Rectal smooth muscle tissue (tissue), 1 donor: ENCODE data around the gene CEACAM5.
"Not testable (repeated sequence)": the region's sequence is repeated elsewhere in the genome, so short reads cannot be mapped to it uniquely, and the experiment has no call there.

Source experiments
- H3K27ac ChIP-seq: one replicate; pipeline ENCODE4 v1.7.0; 2013; ENCODE audit warnings: low read depth, low read length, inconsistent platforms
- H3K27me3 ChIP-seq: one replicate; pipeline ENCODE4 v1.7.0; 2013; ENCODE audit warnings: low read length; ENCODE audit not compliant: control insufficient read depth, insufficient read depth
- H3K36me3 ChIP-seq: one replicate; pipeline ENCODE4 v1.7.0; 2013; ENCODE audit warnings: low read length; ENCODE audit not compliant: control insufficient read depth, insufficient read depth
- H3K4me1 ChIP-seq: one replicate; pipeline ENCODE4 v1.7.0; 2013; ENCODE audit warnings: low read length; ENCODE audit not compliant: control insufficient read depth, insufficient read depth
- H3K4me3 ChIP-seq: one replicate; pipeline ENCODE4 v1.7.0; 2013; ENCODE audit warnings: low read length
- H3K9ac ChIP-seq: one replicate; pipeline ENCODE4 v1.7.0; 2013; ENCODE audit warnings: low read length

CEACAM5 gene

GRCh38 chr19:41703602-41704293 lies 4.7 kb upstream of the CEACAM5 start:
- Histone ChIP-seq H3K27ac (no peak overlapping the region), H3K4me1 (no peaks in the 10 kb centered on the region), H3K9ac (no peak overlapping the region), H3K27me3 (peaks cover 3% of the 10 kb centered on the region), H3K36me3 (no peaks in the 10 kb centered on the region), H3K4me3 (no peak overlapping the region)

GRCh38 chr19:41705393-41706174 lies 2.8 kb upstream of the CEACAM5 start:
- H3K9ac ChIP-seq, result no peak overlapping the region
- H3K27me3 ChIP-seq, result peaks cover 8% of the 10 kb centered on the region
- no peaks in the 10 kb centered on the region for H3K36me3 ChIP-seq
- H3K4me1 ChIP-seq, result no peaks in the 10 kb centered on the region
- H3K27ac ChIP-seq, result no peak overlapping the region
- H3K4me3 ChIP-seq, result no peak overlapping the region

GRCh38 chr19:41706741-41707501 lies 1.5 kb upstream of the CEACAM5 start:
- H3K4me3 ChIP-seq, result peak overlapping the region; percentile 58
- H3K4me1 ChIP-seq, result no peaks in the 10 kb centered on the region
- no peak overlapping the region for H3K27ac ChIP-seq
- H3K9ac ChIP-seq, result no peak overlapping the region
- H3K36me3 ChIP-seq, result no peaks in the 10 kb centered on the region
- H3K27me3 ChIP-seq, result peaks cover 8% of the 10 kb centered on the region

GRCh38 chr19:41707502-41707812 lies 969 bp upstream of the CEACAM5 start:
- no peak overlapping the region for H3K9ac ChIP-seq
- H3K4me1 ChIP-seq, result no peaks in the 10 kb centered on the region
- H3K27ac ChIP-seq, result no peak overlapping the region
- H3K27me3 ChIP-seq, result peaks cover 8% of the 10 kb centered on the region
- no peaks in the 10 kb centered on the region for H3K36me3 ChIP-seq
- H3K4me3 ChIP-seq, result no peak overlapping the region

- Histone ChIP-seq H3K9ac (no peak overlapping the region), H3K27ac (no peak overlapping the region), H3K4me3 (peak overlapping the region; percentile 25)
Measured at GRCh38 chr19:41707871-41708371, 505 bp upstream of the CEACAM5 start.

GRCh38 chr19:41709516-41709915 lies 1.1 kb downstream of the CEACAM5 start:
- H3K27ac ChIP-seq, H3K36me3 ChIP-seq, H3K27me3 ChIP-seq, H3K4me1 ChIP-seq: not testable (repeated sequence)
- peak overlapping the region; percentile 32 for H3K9ac ChIP-seq
- H3K4me3 ChIP-seq, result peak overlapping the region; percentile 54

More at GRCh38 chr19:41707871-41708371, 505 bp upstream of the CEACAM5 start:
- Histone ChIP-seq H3K36me3 (no peaks in the 10 kb centered on the region), H3K4me1 (no peaks in the 10 kb centered on the region), H3K27me3 (peaks cover 8% of the 10 kb centered on the region)

- no peak overlapping the region for H3K27ac ChIP-seq
- H3K36me3 ChIP-seq, result no peaks in the 10 kb centered on the region
- no peaks in the 10 kb centered on the region for H3K4me1 ChIP-seq
- peak overlapping the region; percentile 59 for H3K9ac ChIP-seq
- H3K4me3 ChIP-seq, result peak overlapping the region; percentile 54
- peaks cover 5% of the 10 kb centered on the region for H3K27me3 ChIP-seq
Measured at GRCh38 chr19:41709951-41710645, 1.7 kb downstream of the CEACAM5 start.

GRCh38 chr19:41711376-41712261 lies 3.2 kb downstream of the CEACAM5 start:
- H3K4me3 ChIP-seq, result peak overlapping the region; percentile 54
- no peak overlapping the region for H3K9ac ChIP-seq
- no peaks in the 10 kb centered on the region for H3K4me1 ChIP-seq
- H3K27ac ChIP-seq, result no peak overlapping the region
- H3K36me3 ChIP-seq, result no peaks in the 10 kb centered on the region
- peaks cover 5% of the 10 kb centered on the region for H3K27me3 ChIP-seq

- H3K9ac ChIP-seq, result no peak overlapping the region
- no peak overlapping the region for H3K4me3 ChIP-seq
- no peaks in the 10 kb centered on the region for H3K4me1 ChIP-seq
- H3K27ac ChIP-seq, result no peak overlapping the region
- H3K27me3 ChIP-seq, result peaks cover 5% of the 10 kb centered on the region
- no peaks in the 10 kb centered on the region for H3K36me3 ChIP-seq
Measured at GRCh38 chr19:41714598-41714997, 6.2 kb downstream of the CEACAM5 start.

- Histone ChIP-seq H3K9ac (no peak overlapping the region), H3K4me3 (no peak overlapping the region), H3K27ac (no peak overlapping the region), H3K27me3 (no peaks in the 10 kb centered on the region), H3K4me1 (no peaks in the 10 kb centered on the region), H3K36me3 (no peaks in the 10 kb centered on the region)
Measured at GRCh38 chr19:41718761-41719160, 10.3 kb downstream of the CEACAM5 start.

GRCh38 chr19:41720103-41720502 lies 11.7 kb downstream of the CEACAM5 start:
- no peak overlapping the region for H3K27ac ChIP-seq
- no peak overlapping the region for H3K9ac ChIP-seq
- H3K4me3 ChIP-seq, result no peak overlapping the region
- H3K36me3 ChIP-seq, result no peaks in the 10 kb centered on the region
- no peaks in the 10 kb centered on the region for H3K27me3 ChIP-seq
- H3K4me1 ChIP-seq, result no peaks in the 10 kb centered on the region
